ENCODE results near the gene FAM72C. TPM values are rescaled to one million over a fixed set of nuclear protein-coding genes. Genes with fewer than 3 reads are reported as not detected.
"Not testable (repeated sequence)": the region's sequence is repeated elsewhere in the genome, so short reads cannot be mapped to it uniquely, and the experiment has no call there.

FAM72C gene
- total RNA-seq, 2 experiments from 2014 or later, result 18.0 to 44.9 TPM

- H3K9me3 ChIP-seq (ENCODE audit: low read length); H4K20me1 ChIP-seq (ENCODE audit: insufficient read depth, low read length); intact Hi-C loops (cut with micrococcal nuclease; ENCODE audit: unreplicated experiment); H3K36me3 ChIP-seq (ENCODE audit: insufficient read depth, low read length); H3K4me3 ChIP-seq (ENCODE audit: low read depth, low read length, poor library complexity, severe bottlenecking); POLR2A ChIA-PET; CTCF ChIA-PET (ENCODE audit: unreplicated experiment); H3K4me1 ChIP-seq (ENCODE audit: insufficient read depth, low read length, poor library complexity, severe bottlenecking); H2AFZ ChIP-seq (ENCODE audit: low read length); DNase-seq (ENCODE audit: low spot score); H3K27ac ChIP-seq (ENCODE audit: low read depth, low read length, poor library complexity, severe bottlenecking); BruUV-seq (replicated peaks); H3K4me2 ChIP-seq (ENCODE audit: low read length); H3K79me2 ChIP-seq (ENCODE audit: insufficient read depth, low read depth, low read length); H3K9me2 ChIP-seq (ENCODE audit: insufficient read depth, low read length): not testable (repeated sequence)
These were observed 40.5 kb upstream of the FAM72C start for GRCh38 chr1:144012168-144012733.

- DNase-seq (ENCODE audit: low spot score); BruUV-seq (replicated peaks); H4K20me1 ChIP-seq (ENCODE audit: insufficient read depth, low read length); H3K9me2 ChIP-seq (ENCODE audit: insufficient read depth, low read length); CTCF ChIA-PET (ENCODE audit: unreplicated experiment); H3K4me2 ChIP-seq (ENCODE audit: low read length); intact Hi-C loops (cut with micrococcal nuclease; ENCODE audit: unreplicated experiment); H3K36me3 ChIP-seq (ENCODE audit: insufficient read depth, low read length); H3K27ac ChIP-seq (ENCODE audit: low read depth, low read length, poor library complexity, severe bottlenecking); H3K4me1 ChIP-seq (ENCODE audit: insufficient read depth, low read length, poor library complexity, severe bottlenecking); H3K4me3 ChIP-seq (ENCODE audit: low read depth, low read length, poor library complexity, severe bottlenecking); H3K9me3 ChIP-seq (ENCODE audit: low read length); H3K79me2 ChIP-seq (ENCODE audit: insufficient read depth, low read depth, low read length); H2AFZ ChIP-seq (ENCODE audit: low read length); POLR2A ChIA-PET: not testable (repeated sequence)
These were observed 37.6 kb upstream of the FAM72C start for GRCh38 chr1:144009410-144009809.

GRCh38 chr1:144004259-144004658 is 32.5 kb upstream of the FAM72C start:
- H3K4me2 ChIP-seq (ENCODE audit: low read length); POLR2A ChIA-PET; H3K9me2 ChIP-seq (ENCODE audit: insufficient read depth, low read length); CTCF ChIA-PET (ENCODE audit: unreplicated experiment); BruUV-seq (replicated peaks); intact Hi-C loops (cut with micrococcal nuclease; ENCODE audit: unreplicated experiment); H3K27ac ChIP-seq (ENCODE audit: low read depth, low read length, poor library complexity, severe bottlenecking); H3K4me1 ChIP-seq (ENCODE audit: insufficient read depth, low read length, poor library complexity, severe bottlenecking); H2AFZ ChIP-seq (ENCODE audit: low read length); H3K4me3 ChIP-seq (ENCODE audit: low read depth, low read length, poor library complexity, severe bottlenecking); H3K36me3 ChIP-seq (ENCODE audit: insufficient read depth, low read length); DNase-seq (ENCODE audit: low spot score); H4K20me1 ChIP-seq (ENCODE audit: insufficient read depth, low read length); H3K79me2 ChIP-seq (ENCODE audit: insufficient read depth, low read depth, low read length); H3K9me3 ChIP-seq (ENCODE audit: low read length): not testable (repeated sequence)

GRCh38 chr1:144003306-144004029 is 31.7 kb upstream of the FAM72C start:
- H3K27ac ChIP-seq (ENCODE audit: low read depth, low read length, poor library complexity, severe bottlenecking); H3K9me3 ChIP-seq (ENCODE audit: low read length); H3K4me3 ChIP-seq (ENCODE audit: low read depth, low read length, poor library complexity, severe bottlenecking); CTCF ChIA-PET (ENCODE audit: unreplicated experiment); intact Hi-C loops (cut with micrococcal nuclease; ENCODE audit: unreplicated experiment); H3K36me3 ChIP-seq (ENCODE audit: insufficient read depth, low read length); H2AFZ ChIP-seq (ENCODE audit: low read length); H3K79me2 ChIP-seq (ENCODE audit: insufficient read depth, low read depth, low read length); DNase-seq (ENCODE audit: low spot score); BruUV-seq (replicated peaks); H3K9me2 ChIP-seq (ENCODE audit: insufficient read depth, low read length); H3K4me2 ChIP-seq (ENCODE audit: low read length); POLR2A ChIA-PET; H4K20me1 ChIP-seq (ENCODE audit: insufficient read depth, low read length); H3K4me1 ChIP-seq (ENCODE audit: insufficient read depth, low read length, poor library complexity, severe bottlenecking): not testable (repeated sequence)

All from OCI-LY7 (cell line).